ENCODE measurements around the gene CD209.

- TF ChIP-seq, protein P1, sequence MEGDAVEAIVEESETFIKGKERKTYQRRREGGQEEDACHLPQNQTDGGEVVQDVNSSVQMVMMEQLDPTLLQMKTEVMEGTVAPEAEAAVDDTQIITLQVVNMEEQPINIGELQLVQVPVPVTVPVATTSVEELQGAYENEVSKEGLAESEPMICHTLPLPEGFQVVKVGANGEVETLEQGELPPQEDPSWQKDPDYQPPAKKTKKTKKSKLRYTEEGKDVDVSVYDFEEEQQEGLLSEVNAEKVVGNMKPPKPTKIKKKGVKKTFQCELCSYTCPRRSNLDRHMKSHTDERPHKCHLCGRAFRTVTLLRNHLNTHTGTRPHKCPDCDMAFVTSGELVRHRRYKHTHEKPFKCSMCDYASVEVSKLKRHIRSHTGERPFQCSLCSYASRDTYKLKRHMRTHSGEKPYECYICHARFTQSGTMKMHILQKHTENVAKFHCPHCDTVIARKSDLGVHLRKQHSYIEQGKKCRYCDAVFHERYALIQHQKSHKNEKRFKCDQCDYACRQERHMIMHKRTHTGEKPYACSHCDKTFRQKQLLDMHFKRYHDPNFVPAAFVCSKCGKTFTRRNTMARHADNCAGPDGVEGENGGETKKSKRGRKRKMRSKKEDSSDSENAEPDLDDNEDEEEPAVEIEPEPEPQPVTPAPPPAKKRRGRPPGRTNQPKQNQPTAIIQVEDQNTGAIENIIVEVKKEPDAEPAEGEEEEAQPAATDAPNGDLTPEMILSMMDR (conservative IDR thresholded peaks at IDR 0.05; ENCODE audit: low read depth, low read length), result no peak
- no peak for TF ChIP-seq EZH2phosphoT487 (IDR thresholded peaks at IDR 0.05; ENCODE audit: borderline replicate concordance, low read length)
Measured at GRCh38 chr19:7742575-7742974, 4.8 kb downstream of the CD209 start.
